ENCODE results near the gene THOC3.
"Not testable (repeated sequence)": the region's sequence is repeated elsewhere in the genome, so short reads cannot be mapped to it uniquely, and the experiment has no call there.

GRCh38 chr5:175938489-175938888 lies 29.6 kb downstream of the THOC3 start:
- TF ChIP-seq EZH2 (IDR thresholded peaks at IDR 0.05; ENCODE audit: low read depth); CTCF (conservative IDR thresholded peaks at IDR 0.05): not testable (repeated sequence)
